ENCODE data around the gene TKFC.

GRCh38 chr11:61375761-61376108 is 42.7 kb downstream of the TKFC start:
- TF ChIP-seq GATA3 (IDR thresholded peaks at IDR 0.05; ENCODE audit: low read depth, low read length) (no peak), GATA2 (IDR thresholded peaks at IDR 0.05; ENCODE audit: low read depth, low read length) (no peak)

Data from SH-SY5Y (cell line).